NB4 (cell line): ENCODE measurements around the gene EEA1.

Source experiments
- MYC ChIP-seq: IDR thresholded peaks from 2 replicates; pipeline ENCODE4 v1.6.1; 2011; ENCODE audit warnings: low read depth, low read length
- POLR2A ChIP-seq: IDR thresholded peaks from 2 replicates; pipeline ENCODE4 v1.6.1; 2011; ENCODE audit warnings: mild to moderate bottlenecking; ENCODE audit not compliant: insufficient read length; ENCODE audit errors: extremely low read depth

GRCh38 chr12:92803903-92804302 lies 125.2 kb downstream of the EEA1 start:
- TF ChIP-seq POLR2A, result no peak
- no peak for TF ChIP-seq MYC
